ENCODE data around the gene RBM15B.

The RBM15B gene

GRCh38 chr3:51434746-51435327 is 43.8 kb downstream of the RBM15B start:
- no peak for TF ChIP-seq GATA2 (IDR thresholded peaks at IDR 0.05; ENCODE audit: low read depth, low read length)
- TF ChIP-seq GATA3 (IDR thresholded peaks at IDR 0.05; ENCODE audit: low read depth, low read length) = no peak

GRCh38 chr3:51436998-51437639 is 46.0 kb downstream of the RBM15B start:
- no peak for TF ChIP-seq GATA2 (IDR thresholded peaks at IDR 0.05; ENCODE audit: low read depth, low read length)
- no peak for TF ChIP-seq GATA3 (IDR thresholded peaks at IDR 0.05; ENCODE audit: low read depth, low read length)

DNA sequence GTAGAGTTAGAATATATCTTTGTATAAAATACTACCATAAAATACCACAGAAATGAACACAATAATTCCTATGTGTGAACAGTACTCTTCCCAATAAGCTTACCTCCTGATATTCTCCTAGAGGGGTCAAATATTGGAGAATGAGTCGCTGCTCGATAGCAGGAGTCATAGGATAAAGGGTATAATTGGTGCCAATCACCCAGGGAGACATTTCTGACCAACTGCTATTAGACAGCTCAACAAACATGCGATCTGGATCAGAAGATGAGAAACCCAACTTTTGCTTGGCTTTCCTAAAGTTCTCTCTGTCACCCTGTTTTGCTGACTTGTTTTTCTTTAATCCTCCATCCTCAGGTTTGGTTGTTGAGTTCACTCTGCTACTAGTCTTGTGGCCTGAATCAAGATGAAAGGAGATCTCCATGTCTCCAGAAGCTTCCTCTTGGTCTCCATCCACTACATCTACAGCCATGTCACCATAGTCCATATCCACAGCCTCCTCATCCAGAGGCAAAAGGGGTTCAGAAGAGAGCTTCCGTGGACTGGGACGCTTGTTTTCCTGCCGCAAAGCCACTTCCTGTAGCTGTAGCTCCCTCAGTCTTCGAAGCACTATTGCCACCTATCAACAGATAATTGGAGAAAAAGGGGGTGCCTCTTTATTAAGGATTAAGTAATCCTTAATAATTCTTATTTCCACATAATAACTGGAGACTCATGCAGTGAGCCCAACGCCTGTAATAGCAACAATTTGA is 50.4 kb downstream of the RBM15B start:
- TF ChIP-seq GATA3 (IDR thresholded peaks at IDR 0.05; ENCODE audit: low read depth, low read length) (no peak), GATA2 (IDR thresholded peaks at IDR 0.05; ENCODE audit: low read depth, low read length) (no peak)

DNA sequence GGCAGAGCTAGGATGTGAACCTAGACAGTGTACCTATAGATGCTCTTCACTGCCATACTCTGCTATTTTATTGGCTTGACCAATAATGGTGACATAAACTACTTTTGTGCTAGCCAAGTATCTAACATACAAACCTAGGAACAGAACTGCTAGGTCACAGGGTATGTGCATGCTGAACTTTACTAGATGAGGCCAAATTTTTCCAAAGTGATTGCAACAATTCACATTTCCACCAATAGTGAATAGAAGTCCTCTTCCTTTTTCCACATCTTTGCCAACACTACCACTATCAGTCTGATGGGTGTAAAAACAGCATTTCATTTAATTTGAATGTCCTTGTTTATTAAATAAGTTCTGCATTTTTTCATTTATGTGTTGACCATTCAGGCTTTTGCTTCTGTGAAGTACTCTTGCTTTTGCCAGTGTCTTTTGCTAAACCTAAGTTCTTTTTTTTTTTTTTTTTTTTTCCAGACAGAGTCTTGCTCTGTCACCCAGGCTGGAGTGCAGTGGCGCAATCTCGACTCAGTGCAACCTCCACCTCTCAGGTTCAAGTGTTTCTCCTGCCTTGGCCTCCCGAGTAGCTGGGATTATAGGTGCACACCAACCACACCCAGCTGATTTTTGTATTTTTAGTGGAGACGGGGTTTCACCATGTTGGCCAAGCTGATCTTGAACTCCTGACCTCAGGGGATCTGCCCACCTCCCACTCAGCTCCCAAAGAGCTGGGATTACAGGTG is 54.6 kb downstream of the RBM15B start:
- TF ChIP-seq GATA2 (IDR thresholded peaks at IDR 0.05; ENCODE audit: low read depth, low read length) (no peak), GATA3 (IDR thresholded peaks at IDR 0.05; ENCODE audit: low read depth, low read length) (no peak)

All from SH-SY5Y (cell line).